UCSD-AML1 (cell line): ENCODE results near the gene SLC35F6.

Source experiments
- DNase-seq: peaks from one replicate; lab custom pipeline; 2025; ENCODE audit not compliant: unreplicated experiment; lab: John Stamatoyannopoulos, UW

SLC35F6 gene, protein sequence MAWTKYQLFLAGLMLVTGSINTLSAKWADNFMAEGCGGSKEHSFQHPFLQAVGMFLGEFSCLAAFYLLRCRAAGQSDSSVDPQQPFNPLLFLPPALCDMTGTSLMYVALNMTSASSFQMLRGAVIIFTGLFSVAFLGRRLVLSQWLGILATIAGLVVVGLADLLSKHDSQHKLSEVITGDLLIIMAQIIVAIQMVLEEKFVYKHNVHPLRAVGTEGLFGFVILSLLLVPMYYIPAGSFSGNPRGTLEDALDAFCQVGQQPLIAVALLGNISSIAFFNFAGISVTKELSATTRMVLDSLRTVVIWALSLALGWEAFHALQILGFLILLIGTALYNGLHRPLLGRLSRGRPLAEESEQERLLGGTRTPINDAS

GRCh38 chr2:26764078-26764887 lies at the start of gene SLC35F6:
Gene SLC35F6, plus strand, starts transcription at chr2:26764284. Its CDS starts 66 bp downstream, at chr2:26764350.
- DNase-seq = peak; percentile 74

DNA sequence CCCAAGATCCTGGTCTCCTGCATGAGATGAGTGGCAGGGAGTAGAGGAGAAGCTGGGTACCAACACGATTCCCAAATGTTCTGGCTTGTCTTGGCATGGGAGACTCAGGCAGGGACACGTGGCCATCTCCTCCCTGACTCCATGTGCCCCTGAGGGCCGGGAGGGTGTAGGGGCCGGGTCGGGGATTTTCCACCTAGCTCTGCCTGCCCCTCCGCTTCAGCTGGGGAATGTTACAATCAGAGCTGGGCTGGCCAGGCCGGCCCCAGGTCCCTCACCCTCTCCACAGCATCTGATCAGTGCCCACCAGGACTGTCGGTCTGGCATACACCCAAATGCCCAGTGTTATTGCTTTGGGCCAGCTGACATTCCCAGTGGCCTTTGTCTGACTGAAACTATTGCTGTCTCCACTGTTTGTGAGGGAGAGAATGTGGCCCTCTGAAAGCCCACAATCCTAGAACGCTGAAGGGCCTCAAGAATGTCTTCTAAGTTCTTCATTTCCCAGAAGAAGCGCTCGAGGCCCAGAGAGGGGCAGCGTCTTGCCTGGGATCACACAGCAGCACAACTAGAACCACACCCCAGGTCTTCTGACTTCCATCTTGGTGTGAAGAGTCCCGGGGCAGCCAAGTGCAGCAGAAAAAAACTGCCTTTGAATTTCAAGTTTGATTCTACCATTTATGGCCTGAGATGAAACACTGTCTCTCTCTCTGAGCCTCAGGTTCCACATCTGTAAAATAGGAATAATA lies 48.4 kb upstream of the SLC35F6 start:
- no peak for DNase-seq

DNA sequence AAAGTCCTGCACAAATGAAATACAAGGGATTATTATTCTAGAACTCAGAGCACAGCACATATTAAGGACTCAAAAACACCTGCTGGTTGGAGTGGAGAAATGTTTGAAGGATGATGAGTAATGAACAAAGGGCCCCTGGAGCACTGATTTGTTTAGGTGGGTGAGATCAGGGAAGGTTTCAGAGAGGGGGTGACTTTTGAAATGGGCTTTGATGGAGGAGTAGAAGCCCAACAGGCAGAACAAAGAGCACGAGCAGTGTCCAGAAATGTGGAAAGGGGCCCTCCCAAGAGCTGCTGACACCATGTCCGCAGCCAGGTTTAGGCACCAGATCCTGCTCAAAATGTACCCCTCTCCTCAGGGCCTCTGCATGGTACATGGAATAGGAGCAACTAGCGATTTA lies 47.7 kb upstream of the SLC35F6 start:
- DNase-seq = no peak

- DNase-seq = no peak
These were observed 47.3 kb upstream of the SLC35F6 start for GRCh38 chr2:26716769-26717168.

DNA sequence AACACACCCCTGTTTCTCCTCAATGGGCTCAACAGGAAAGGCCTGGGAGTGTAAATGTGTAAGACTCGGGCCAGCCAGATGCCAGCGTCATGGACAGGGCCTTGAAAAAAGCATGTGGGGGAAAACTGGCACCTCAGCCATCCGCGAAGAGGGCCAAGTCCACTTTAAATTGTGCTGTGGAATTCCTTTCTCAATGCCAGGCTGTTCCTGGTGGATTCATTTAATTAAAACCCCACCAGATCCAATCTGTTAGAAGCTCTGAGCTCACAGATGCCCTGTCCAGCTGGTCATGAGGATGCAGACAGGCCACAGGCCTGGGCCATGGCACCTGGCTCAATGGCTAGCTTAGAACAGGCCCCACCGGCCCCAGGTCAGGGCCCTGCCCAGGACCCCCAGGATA lies 46.7 kb upstream of the SLC35F6 start:
- DNase-seq = no peak

- DNase-seq = no peak
These were observed 45.0 kb upstream of the SLC35F6 start for GRCh38 chr2:26718949-26719686.

DNA sequence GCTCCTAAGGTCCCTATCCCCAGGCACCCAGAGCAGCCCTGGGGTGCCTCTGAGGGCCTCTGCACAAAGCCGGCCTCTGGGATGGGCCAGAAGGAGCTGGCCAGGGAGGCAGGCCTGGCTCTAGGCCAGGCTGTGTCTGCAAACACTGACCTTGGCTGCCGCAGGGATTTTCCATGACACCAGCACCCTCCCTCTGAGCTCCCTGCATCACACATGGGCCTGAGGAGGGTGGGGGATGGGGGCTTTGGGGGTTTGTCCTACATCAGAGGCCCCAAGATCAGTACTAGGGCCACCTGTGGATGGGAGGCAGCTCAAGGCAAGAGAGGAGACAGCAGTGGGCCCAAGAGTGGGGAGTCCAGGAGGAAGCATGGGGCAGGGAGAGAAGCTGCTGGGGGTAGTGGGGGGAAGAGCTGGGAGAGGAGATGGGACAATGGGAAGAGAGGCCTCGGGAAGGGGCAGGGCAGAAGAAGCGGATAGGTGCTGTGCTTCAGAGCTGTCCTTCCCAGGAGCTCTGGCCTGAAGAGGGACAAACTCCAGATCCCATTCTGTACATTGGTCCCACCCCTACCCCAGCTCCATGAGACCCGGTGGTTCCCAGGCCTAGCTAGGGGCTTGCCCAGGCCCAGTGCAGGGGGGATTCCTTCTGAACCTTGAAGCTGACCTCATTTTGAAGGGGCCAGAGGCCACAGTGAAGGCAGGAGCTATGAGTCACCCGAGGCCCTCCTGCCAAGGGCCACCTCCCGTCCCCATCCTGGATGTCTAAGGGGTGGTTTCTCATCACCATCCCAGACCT lies 43.6 kb upstream of the SLC35F6 start:
- DNase-seq = no peak

- no peak for DNase-seq
These were observed 42.7 kb upstream of the SLC35F6 start for GRCh38 chr2:26721115-26722032.

- no peak for DNase-seq
These were observed 41.8 kb upstream of the SLC35F6 start for GRCh38 chr2:26722328-26722727.

DNA sequence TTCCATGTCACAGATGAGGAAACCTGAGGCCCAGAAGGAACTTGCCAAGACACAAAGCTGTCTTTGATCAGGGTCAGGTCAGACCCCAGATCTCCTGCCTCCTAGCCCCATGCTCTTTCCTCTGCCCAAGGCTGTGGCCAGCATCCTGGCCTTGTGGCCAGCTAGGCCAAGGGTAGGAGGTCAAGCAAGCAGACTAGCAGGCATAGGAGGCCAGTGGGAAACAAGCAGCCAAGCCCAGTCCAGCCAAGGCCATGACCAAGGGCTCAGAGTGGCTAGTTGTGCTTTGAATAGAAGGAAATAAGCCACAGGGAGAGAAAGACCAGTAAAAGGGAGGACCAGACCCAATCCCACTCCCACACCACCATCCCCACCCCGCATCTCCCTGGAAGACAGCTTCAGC lies 41.2 kb upstream of the SLC35F6 start:
- DNase-seq = no peak

DNA sequence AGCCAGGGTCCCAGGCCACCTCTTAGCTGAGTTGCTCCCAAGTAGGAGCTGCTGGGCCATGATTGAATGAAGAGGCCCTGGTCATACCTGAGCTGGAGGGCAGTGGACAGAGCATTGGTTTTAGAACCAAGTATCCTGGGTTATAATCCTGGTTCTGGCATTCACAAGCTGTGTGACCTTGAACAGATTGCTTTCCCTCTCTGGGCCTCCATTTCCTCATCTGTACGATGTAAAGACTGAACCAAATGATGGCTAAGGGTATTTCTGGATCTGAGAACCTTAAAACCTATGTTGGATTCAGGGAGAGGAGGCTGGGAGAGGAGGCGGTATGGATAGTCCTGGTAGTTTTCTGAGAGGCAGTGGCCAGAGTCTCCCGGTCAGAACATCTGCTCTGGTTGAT lies 40.6 kb upstream of the SLC35F6 start:
- DNase-seq = no peak

DNA sequence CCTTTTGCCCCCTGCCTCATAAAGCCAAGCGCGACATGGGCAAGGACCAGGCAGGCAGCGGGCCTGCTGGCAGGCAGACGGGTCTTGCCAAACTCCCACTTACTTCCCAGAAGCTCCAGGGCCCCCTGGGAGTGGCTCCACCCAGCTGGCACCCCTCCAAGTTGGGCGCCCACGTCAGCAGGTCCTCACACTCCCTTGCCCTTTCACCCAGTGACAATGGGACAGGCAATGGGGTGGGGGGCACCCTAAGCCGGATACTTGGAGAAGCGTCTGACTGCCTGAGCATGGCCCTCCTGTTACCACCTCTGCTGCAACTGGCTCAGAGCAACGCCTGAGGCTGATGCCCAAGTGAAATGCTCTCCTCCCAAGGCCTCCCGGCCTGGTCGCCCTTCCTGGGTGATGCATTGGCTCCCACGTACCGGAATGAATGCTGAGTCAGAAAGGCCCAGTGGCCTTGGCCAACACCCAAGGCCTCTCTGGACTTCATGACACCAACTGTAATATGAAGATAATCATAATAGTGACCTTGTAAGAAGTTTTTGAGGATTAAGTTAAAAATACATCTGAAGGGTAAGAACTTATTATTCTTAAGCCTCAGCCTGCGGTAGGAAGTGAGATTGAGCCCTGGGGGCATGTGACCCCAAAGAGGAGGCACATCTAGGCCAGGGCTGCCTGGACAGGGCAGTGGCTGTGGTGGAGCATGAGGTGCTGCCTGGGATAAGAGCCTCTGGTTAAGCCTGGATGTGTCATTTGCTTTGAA lies 39.9 kb upstream of the SLC35F6 start:
- DNase-seq = no peak

- no peak for DNase-seq
These were observed 39.1 kb upstream of the SLC35F6 start for GRCh38 chr2:26724784-26725520.

DNA sequence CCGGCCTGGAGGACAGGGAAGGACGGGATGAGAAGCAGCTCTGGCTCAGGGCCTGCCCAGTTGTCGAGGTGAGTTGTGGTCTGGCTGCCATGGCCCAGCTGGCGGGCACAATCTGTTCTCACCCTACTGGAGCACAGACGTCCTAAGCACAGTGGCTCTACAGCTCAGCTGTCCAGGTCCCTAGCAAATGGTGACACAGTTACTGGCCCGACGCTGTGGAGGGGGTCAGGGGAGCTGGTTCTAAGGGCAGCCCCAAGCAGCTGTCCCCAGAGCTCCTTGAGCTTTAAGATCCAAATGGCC lies 38.6 kb upstream of the SLC35F6 start:
- DNase-seq = no peak

DNA sequence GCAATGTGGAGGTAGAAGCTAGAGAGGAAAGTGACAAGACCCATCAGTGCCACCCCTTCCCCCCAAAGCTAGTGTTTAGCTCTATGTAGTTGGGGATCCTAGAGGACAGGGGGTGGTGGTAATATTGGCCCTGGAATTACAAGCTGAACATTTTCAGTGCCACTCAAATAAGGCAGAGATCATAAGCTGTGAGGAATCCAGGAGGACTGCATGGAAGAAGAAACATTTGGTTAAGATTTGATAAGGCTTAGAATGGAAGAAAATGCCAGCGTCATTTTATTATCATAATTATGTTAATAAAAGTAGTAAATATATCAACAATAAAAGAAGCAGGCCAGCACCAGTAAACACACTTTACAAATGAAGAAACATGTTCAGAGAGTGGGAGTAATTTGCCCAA lies 37.9 kb upstream of the SLC35F6 start:
- no peak for DNase-seq

DNA sequence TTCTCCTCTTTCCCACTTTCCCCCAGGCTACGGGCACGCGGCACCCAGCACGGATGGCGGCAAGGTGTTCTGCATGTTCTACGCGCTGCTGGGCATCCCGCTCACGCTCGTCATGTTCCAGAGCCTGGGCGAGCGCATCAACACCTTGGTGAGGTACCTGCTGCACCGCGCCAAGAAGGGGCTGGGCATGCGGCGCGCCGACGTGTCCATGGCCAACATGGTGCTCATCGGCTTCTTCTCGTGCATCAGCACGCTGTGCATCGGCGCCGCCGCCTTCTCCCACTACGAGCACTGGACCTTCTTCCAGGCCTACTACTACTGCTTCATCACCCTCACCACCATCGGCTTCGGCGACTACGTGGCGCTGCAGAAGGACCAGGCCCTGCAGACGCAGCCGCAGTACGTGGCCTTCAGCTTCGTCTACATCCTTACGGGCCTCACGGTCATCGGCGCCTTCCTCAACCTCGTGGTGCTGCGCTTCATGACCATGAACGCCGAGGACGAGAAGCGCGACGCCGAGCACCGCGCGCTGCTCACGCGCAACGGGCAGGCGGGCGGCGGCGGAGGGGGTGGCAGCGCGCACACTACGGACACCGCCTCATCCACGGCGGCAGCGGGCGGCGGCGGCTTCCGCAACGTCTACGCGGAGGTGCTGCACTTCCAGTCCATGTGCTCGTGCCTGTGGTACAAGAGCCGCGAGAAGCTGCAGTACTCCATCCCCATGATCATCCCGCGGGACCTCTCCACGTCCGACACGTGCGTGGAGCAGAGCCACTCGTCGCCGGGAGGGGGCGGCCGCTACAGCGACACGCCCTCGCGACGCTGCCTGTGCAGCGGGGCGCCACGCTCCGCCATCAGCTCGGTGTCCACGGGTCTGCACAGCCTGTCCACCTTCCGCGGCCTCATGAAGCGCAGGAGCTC lies 36.2 kb upstream of the SLC35F6 start:
- DNase-seq = no peak

GRCh38 chr2:26729311-26729710 lies 34.8 kb upstream of the SLC35F6 start:
- DNase-seq = no peak
